NCI-H2081 (cell line): ENCODE results near the gene ETV3L.
"Not testable (repeated sequence)": the region's sequence is repeated elsewhere in the genome, so short reads cannot be mapped to it uniquely, and the experiment has no call there.

Source experiments
- DNase-seq, 2 experiments: peaks; one replicate each; lab custom pipeline; 2025; lab: John Stamatoyannopoulos, UW

Gene ETV3L

DNA sequence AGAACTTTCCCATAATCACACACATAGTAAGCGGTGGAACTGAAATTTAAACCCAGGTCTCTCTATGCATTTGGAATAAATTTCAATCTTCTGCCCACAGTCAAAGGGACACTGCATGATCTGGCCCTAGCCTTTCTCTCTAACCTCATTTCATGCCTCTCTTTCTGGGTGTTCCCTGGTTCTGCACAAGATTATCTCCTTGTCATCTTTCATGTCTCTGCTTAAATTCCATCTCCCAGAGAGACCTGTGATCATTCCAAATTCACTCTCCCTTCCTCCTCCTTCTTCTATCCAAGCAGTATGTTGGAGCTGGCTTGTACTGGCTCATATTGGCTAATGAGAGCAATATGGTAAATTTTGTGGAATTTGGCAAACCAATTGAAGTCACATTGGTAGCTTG lies 22.2 kb downstream of the ETV3L start:
- DNase-seq: no peak

DNA sequence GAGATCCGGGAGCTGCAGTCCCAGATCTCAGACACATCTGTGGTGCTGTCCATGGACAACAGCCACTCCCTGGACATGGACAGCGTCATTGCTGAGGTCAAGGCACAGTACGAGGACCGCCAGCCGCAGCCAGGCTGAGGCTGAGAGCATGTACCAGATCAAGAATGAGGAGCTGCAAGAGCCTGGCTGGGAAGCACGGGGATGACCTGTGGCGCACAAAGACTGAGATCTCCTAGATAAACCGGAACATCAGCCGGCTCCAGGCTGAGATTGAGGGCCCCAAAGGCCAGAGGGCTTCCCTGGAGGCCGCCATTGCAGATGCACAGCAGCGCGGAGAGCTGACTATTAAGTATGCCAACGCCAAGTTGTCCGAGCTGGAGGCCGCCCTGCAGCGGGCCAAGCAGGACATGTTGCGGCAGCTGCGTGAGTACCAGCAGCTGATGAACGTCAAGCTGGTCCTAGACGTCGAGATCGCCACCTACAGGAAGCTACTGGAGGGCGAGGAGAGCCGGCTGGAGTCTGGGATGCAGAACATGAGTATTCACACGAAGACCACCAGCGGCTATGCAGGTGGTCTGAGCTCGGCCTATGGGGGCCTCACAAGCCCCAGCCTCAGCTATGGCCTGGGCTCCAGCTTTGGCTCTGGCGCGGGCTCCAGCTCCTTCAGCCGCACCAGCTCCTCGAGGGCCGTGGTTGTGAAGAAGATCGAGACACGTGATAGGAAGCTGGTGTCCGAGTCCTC lies 25.5 kb downstream of the ETV3L start:
- peak in 1 of 2 experiments; percentile 17 for DNase-seq

DNA sequence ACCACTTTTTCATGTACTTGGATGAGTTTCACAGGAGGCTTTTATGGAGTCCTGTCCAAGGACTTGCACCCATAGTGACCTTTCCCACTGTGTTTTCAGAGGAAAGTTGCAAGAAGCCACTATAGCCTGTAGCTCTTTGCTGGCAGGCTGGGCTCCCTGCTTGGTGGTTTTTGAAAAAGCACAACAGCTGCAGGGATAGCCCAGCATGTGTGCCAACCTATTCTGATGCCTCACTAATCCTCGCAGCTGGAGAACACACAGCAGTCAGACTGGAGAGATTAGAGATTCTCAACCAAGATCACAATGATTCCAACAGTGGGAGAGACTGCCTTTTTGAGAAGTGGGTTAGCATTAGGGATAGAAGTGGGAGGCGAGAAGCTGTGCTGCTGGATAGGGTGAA lies 30.0 kb downstream of the ETV3L start:
- DNase-seq: no peak

DNA sequence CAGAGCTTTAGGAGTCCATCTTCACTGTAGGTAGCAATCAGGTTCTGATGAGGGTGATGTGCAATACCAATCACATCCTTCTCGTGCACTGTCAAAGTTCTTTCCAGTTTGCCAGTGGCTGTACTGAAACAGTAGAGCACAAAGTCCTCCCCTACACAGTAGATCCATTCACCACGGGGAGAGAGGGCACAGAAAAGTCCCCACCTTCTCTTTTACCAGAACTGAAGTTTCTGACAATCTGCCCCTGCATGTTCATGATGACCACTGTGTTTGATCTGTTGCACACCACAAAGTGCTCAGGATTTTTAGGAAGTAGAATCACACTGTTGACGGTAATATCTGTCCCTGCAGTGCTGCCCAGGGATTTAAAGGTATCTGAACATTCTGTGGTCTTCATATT lies 40.4 kb downstream of the ETV3L start:
- DNase-seq: not testable (repeated sequence)

DNA sequence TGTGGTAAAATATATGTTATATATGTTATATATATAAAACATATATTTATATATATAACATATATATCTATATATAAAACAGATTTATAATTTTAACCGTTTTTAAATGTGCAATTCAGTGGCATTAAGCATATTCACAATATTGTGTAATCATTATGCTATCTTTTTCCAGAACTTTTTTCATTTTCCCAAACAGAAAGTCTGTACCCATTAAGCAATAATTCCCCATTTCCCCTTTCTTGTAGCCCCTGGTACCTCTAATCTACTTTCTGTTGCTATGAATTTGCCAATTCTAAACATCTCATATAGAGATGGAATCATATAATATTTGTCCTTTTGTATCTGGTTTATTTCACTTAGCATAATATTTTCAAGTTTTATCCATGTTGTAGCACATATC lies 43.3 kb downstream of the ETV3L start:
- DNase-seq: no peak

DNA sequence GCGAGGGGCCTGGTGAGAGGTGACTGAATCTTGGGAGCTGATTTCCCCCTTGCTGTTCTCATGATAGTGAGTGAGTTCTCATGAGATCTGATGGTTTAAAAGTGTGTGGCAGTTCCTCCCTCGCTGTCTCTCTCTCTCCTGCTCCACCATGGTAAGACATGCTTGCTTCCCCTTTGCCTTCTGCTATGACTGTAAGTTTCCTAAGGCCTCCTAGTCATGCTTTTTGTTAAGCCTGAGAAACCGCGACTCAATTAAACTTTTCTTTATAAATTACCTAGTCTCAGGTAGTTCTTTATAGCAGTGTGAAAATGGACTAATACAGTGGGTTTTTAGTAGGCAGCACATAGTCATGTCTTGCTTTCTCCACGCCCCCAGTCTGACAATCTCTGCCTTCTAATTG lies 43.9 kb downstream of the ETV3L start:
- DNase-seq: not testable (repeated sequence)

DNA sequence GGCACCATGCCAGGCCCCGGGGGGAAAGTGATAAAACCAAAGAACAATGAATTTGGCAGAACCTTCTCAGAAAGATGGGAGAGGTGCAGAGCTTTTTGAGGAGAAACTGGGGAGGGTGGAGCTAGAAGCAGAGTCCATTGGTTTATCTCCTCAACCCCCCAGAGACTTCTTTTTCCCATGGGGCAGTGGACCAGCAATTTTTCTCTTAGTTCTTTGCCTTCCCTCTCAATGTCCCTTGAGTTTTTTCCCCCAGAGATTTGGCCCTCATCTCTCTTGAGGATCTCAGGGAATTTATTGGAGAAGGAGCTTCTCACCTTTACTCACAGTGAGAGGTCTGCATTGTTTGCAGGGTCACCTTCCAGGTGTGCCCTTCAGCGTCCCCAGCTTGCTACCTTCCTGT lies 48.8 kb downstream of the ETV3L start:
- DNase-seq: no peak

DNA sequence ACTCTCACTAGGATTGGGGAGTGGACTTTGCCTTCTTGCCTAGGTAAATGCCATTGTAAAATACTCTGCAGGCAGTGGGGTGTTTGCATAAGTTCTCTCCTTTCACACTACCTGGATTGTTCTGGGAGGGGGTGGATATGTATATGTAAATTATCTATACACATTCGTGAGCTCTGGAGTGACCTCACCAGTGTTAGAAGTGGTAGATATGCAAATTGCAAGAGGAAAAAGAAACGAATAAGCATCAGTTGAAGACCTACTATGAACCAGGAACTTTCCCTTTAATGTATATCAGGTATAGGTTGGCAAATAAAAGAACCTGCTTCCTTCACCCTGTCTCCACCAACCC lies 52.6 kb downstream of the ETV3L start:
- no peak for DNase-seq

DNA sequence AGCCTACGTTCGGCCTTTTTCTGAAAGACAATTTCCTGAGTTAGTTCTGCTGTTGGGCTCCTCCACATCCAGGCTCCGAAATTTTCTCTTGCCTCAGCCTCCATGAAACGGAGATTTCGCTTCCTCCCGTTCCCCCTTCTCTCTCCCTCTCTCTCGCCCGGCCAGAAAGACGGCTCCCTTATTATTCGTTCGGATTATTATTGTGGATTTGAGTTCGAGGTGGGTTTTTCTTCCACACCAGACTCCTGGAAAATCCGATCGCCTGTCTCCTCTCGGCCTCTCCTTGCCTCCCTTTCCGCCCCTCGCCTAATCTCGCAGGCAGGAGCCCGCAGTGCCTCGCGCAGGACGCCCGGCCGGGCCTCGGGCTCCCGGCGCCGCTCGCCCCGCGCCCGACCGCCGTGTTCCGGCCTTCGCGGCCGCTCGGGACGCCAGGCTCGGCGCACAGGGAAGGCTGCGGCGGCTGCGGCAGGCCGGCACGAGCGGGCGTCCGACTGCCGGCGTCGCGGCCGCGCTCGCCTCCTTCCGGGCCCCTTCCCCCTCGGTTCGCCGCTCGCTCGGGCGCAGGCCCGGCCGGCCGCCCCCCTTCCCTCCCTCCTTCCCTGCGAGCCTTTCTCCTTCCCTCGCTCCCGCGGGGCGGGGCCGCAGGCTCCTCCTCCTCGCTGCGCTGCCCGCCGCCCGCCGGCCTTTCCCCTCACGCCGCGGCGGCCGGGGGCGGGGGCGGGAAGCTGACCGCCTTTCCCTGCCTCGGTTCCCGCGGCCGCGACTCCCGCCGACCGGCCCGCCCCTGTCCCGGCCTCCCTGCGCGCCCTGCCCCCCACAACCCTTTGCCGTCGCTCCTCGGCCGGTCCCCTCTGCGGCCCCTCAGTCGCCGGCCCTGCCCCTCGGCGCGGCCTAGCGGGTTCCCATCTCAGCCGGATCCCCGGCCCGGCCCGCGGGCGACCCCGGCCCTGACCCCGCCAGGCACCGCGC lies 54.1 kb downstream of the ETV3L start, which contains the start of gene ARHGEF11:
ARHGEF11 (minus strand) TSS at position 493 of the 969 bp plus-strand sequence. CDS start 1,412 bp downstream, outside the sequence.
- peak; percentile 89 to 91 for DNase-seq

DNA sequence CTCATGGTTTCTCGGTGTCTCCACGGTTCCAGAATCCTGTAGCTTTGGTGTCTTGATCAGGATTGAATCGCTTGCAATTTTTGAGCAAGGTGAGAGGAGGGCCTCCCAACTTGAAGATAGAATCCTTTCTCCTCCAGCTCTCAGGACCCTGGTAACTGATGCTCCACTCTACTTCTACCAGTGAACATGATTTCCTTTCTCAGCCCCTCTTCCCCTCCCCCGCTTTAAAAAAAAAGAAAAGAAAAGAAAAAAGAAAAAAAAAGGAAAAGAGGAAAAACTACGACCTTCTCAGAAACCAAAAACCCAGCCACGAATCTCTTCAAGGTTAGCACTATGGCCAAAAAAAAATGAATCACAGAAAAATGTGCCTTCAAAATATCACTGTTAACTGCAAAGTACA lies 55.3 kb downstream of the ETV3L start:
- no peak for DNase-seq

DNA sequence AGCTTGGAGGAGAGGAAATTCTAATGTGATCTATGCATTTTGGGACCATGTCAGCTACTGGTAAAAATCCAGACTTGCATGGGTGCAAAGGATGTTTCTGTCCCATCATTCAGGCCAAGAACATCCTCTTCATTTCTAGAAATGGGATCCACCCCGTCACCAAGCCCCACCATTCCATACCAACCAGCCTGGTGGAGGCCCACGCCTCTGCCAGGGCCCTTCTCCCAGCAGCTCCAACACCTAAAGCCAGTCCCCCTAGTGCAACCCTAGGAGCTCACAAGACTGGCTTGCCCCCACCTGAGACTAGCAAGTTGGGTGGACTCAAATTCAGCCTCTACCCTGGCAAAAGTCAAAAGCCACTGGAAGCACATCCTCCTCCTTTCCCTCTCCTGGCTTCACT lies 55.9 kb downstream of the ETV3L start:
- no peak for DNase-seq

DNA sequence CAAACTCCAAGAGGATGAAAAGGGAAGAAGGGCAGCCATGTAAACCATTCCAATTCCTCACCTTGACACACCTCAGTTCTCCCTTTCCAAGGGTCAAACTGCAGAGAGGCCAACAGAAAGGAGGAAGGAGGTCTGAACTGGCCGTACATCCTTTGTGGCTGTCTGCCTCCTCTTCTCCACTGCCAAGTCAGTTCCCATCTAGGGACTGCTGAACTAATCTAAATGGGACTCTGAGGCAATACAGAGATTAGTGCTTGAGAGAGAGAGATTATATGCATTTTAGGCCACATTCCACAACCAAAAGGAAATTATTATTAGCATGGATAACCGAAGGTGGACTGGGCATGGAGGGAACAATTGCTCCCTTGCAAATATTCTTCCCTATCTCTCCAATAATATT lies 56.8 kb downstream of the ETV3L start:
- no peak for DNase-seq
